ENCODE measurements around the gene SGO1. TPM values are rescaled to one million over a fixed set of nuclear protein-coding genes. Genes with fewer than 3 reads are reported as not detected.

SGO1 gene
- total RNA-seq, 1 experiment from 2014 or later = 14.8 TPM

DNA sequence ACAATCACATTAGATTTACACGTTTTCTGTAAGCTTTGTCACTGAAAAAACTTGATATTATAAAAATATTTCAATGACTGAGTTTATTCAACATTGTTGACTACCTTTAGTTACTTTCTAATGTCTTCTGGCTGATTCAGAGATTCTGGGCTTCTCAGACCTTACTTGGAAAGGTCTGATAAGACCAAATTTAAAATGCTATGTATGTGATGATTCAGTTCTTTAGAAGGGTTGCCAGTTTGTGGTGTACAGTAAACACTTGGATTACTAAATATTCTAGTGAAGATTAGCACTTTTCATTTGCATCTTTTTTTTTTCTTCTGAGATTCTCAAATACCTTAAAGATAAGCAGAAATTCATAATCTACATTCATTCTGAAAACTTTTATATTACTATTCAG, 49.8 kb downstream of the SGO1 start:
- Histone ChIP-seq H3K27ac (ENCODE audit: low read length) (no peak overlapping the region), H3K27me3 (ENCODE audit: control insufficient read depth, insufficient read depth, low read length) (no peaks in the 10 kb centered on the region), H3K4me1 (ENCODE audit: control insufficient read depth, insufficient read depth, low read length) (no peaks in the 10 kb centered on the region), H3K36me3 (ENCODE audit: control insufficient read depth, insufficient read depth, low read length) (no peaks in the 10 kb centered on the region), H3K9me3 (ENCODE audit: control insufficient read depth, insufficient read depth, low read depth, low read length) (no peaks in the 10 kb centered on the region), H3K4me3 (ENCODE audit: low read depth in 2 of 2, low read length in 2 of 2) (no peak overlapping the region)
- ChIA-PET POLR2A (no interaction called here), CTCF (no interaction called here)
- no TSS peak for BruUV-seq (replicated peaks)
- in situ Hi-C loops (cut with HindIII; ENCODE audit: low pct_unique_long_range_greater_than_20kb, low sequenced_read_pairs) (no loop called here), intact Hi-C loops (cut with micrococcal nuclease; ENCODE audit: unreplicated experiment) (no loop called here)
- ATAC-seq = no peak
- no peak for DNase-seq (ENCODE audit: low read depth, low spot score)
- TF ChIP-seq TCF7L2 (IDR thresholded peaks at IDR 0.05; ENCODE audit: low read depth, low read length) = no peak
- TF ChIP-seq, protein P1, sequence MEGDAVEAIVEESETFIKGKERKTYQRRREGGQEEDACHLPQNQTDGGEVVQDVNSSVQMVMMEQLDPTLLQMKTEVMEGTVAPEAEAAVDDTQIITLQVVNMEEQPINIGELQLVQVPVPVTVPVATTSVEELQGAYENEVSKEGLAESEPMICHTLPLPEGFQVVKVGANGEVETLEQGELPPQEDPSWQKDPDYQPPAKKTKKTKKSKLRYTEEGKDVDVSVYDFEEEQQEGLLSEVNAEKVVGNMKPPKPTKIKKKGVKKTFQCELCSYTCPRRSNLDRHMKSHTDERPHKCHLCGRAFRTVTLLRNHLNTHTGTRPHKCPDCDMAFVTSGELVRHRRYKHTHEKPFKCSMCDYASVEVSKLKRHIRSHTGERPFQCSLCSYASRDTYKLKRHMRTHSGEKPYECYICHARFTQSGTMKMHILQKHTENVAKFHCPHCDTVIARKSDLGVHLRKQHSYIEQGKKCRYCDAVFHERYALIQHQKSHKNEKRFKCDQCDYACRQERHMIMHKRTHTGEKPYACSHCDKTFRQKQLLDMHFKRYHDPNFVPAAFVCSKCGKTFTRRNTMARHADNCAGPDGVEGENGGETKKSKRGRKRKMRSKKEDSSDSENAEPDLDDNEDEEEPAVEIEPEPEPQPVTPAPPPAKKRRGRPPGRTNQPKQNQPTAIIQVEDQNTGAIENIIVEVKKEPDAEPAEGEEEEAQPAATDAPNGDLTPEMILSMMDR (IDR thresholded peaks at IDR 0.05) = no peak
- no peak for TF ChIP-seq POLR2AphosphoS5 (IDR thresholded peaks at IDR 0.05; ENCODE audit: low read depth, low read length)
- TF ChIP-seq REST (IDR thresholded peaks at IDR 0.05; ENCODE audit: insufficient read depth in 1 of 2, low read depth in 2 of 2, low read length in 1 of 2) = no peak
- TF ChIP-seq SIN3A (IDR thresholded peaks at IDR 0.05; ENCODE audit: borderline replicate concordance, insufficient read depth, low read depth, low read length) = no peak

- no peak for ATAC-seq
- no TSS peak for BruUV-seq (replicated peaks)
- no peaks in the 10 kb centered on the region for H3K27me3 ChIP-seq (ENCODE audit: control insufficient read depth, insufficient read depth, low read length)
- TF ChIP-seq SIN3A (IDR thresholded peaks at IDR 0.05; ENCODE audit: borderline replicate concordance, insufficient read depth, low read depth, low read length) (no peak), TCF7L2 (IDR thresholded peaks at IDR 0.05; ENCODE audit: low read depth, low read length) (no peak), REST (IDR thresholded peaks at IDR 0.05; ENCODE audit: insufficient read depth in 1 of 2, low read depth in 2 of 2, low read length in 1 of 2) (no peak)
- TF ChIP-seq, protein P1 (IDR thresholded peaks at IDR 0.05) = no peak
- H3K4me1 ChIP-seq (ENCODE audit: control insufficient read depth, insufficient read depth, low read length) = no peaks in the 10 kb centered on the region
- ChIA-PET CTCF (no interaction called here), POLR2A (no interaction called here)
- H3K9me3 ChIP-seq (ENCODE audit: control insufficient read depth, insufficient read depth, low read depth, low read length) = no peaks in the 10 kb centered on the region
- no peak for DNase-seq (ENCODE audit: low read depth, low spot score)
- no peak overlapping the region for H3K27ac ChIP-seq (ENCODE audit: low read length)
- intact Hi-C loops (cut with micrococcal nuclease; ENCODE audit: unreplicated experiment) (no loop called here), in situ Hi-C loops (cut with HindIII; ENCODE audit: low pct_unique_long_range_greater_than_20kb, low sequenced_read_pairs) (no loop called here)
- no peak overlapping the region for H3K4me3 ChIP-seq (ENCODE audit: low read depth in 2 of 2, low read length in 2 of 2)
- no peaks in the 10 kb centered on the region for H3K36me3 ChIP-seq (ENCODE audit: control insufficient read depth, insufficient read depth, low read length)
Measured at GRCh38 chr3:20130106-20130505, 55.9 kb downstream of the SGO1 start.
